ENCODE results near the gene TMEM271. TPM values are rescaled to one million over a fixed set of nuclear protein-coding genes. Genes with fewer than 3 reads are reported as not detected.
"Not testable (repeated sequence)": the region's sequence is repeated elsewhere in the genome, so short reads cannot be mapped to it uniquely, and the experiment has no call there.

Gene TMEM271
- total RNA-seq, 1 donor from 2014 or later = not detected

DNA sequence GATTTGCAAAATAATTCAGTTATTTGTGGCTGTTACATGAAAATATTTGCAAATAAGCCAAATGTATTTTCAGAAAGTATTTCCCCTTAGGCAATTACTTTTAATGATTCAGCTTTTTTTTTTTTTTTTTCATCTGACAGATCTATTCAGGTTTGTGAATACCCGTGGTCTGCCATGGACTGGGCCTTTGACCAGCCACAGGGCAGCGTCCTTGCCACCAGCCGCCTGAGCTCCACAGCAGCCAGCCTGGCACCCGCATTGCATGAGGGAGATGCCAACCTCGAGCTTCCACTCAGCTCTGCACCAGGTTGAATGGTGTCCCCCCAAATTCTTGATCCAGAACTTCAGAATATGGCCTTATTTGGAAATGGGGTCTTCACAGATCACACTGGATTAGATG, 14.7 kb downstream of the TMEM271 start:
- H3K36me3 ChIP-seq (ENCODE audit: control insufficient read depth, insufficient read depth, low read length) = no peaks in the 10 kb centered on the region
- H3K27me3 ChIP-seq (ENCODE audit: control insufficient read depth, insufficient read depth, low read length) = no peaks in the 10 kb centered on the region
- no peak overlapping the region for H3K4me3 ChIP-seq (ENCODE audit: low read depth, low read length)
- no peak for DNase-seq (ENCODE audit: low read depth)
- no peak for TF ChIP-seq CTCF (IDR thresholded peaks at IDR 0.05; ENCODE audit: insufficient read depth, low read length, poor library complexity, severe bottlenecking)

DNA sequence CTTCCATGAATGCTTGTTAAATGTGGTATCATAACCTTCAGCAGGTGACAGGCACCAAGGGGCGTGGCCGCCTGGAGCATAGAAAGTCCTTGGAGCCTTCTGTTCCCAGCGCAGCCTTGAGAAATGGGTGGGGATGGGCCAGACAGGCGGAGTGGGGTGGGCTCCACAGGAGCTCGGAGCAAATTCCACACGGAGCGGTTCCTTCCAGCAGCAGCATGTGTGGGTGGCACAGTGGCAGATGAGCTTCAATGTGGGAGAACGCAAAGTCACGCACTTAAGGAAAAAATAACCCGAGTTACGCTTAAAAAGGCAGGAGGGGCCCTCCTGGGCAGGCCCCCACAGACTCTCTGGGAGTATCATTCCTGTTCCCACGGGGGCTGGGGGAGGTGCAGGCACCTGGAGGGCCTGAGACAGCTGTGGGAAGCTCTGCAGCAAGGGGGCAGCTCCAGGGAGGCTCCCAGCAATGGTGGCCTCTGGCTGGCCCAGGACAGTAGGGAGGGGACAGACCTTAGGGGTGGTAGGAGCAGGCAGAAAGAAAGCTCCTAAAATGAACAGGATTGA, 15.3 kb downstream of the TMEM271 start:
- no peak overlapping the region for H3K4me3 ChIP-seq (ENCODE audit: low read depth, low read length)
- TF ChIP-seq CTCF (IDR thresholded peaks at IDR 0.05; ENCODE audit: insufficient read depth, low read length, poor library complexity, severe bottlenecking) = no peak
- no peaks in the 10 kb centered on the region for H3K36me3 ChIP-seq (ENCODE audit: control insufficient read depth, insufficient read depth, low read length)
- no peaks in the 10 kb centered on the region for H3K27me3 ChIP-seq (ENCODE audit: control insufficient read depth, insufficient read depth, low read length)
- DNase-seq (ENCODE audit: low read depth) = no peak

- DNase-seq (ENCODE audit: low read depth) = no peak
- Histone ChIP-seq H3K27me3 (ENCODE audit: control insufficient read depth, insufficient read depth, low read length) (no peaks in the 10 kb centered on the region), H3K36me3 (ENCODE audit: control insufficient read depth, insufficient read depth, low read length) (no peaks in the 10 kb centered on the region), H3K4me3 (ENCODE audit: low read depth, low read length) (no peak overlapping the region)
- no peak for TF ChIP-seq CTCF (IDR thresholded peaks at IDR 0.05; ENCODE audit: insufficient read depth, low read length, poor library complexity, severe bottlenecking)
Measured at GRCh38 chr4:560061-560460, 16.0 kb downstream of the TMEM271 start.

DNA sequence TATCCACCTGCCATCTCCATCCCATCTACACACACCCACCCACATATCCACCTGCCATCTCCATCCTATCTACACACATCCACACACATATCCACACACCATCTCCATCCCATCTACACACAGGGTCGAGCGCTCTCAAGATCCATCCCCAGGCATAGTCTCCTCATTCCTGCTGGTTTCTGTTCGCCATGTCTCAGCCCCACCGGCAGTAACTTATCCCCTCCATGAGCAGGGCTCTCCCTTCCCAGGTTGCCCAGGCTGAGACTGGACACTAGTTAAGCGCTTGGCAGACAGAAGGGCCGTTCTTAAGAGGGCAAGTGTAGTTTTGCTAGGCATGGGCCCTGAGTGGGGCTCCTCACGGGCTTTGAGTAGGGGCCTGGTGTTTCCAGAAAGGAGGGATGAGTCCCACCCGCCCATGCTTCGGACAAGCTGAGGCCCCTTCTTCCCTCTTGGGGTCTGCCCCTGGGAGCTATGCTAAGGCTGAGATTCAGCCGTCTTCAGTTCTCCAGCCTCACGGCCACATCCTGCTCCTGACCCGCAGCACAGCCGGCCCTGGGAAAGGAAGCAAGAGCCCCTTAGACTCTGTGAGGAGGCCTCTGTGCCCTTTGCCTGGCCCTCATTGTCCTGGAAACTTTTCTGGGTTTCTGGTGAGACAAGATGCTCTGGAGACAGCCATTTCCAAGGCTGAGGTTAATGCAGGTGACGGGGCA, 20.4 kb downstream of the TMEM271 start:
- TF ChIP-seq CTCF (IDR thresholded peaks at IDR 0.05; ENCODE audit: insufficient read depth, low read length, poor library complexity, severe bottlenecking) = no peak
- no peak for DNase-seq (ENCODE audit: low read depth)
- no peak overlapping the region for H3K4me3 ChIP-seq (ENCODE audit: low read depth, low read length)
- no peaks in the 10 kb centered on the region for H3K36me3 ChIP-seq (ENCODE audit: control insufficient read depth, insufficient read depth, low read length)
- no peaks in the 10 kb centered on the region for H3K27me3 ChIP-seq (ENCODE audit: control insufficient read depth, insufficient read depth, low read length)

DNA sequence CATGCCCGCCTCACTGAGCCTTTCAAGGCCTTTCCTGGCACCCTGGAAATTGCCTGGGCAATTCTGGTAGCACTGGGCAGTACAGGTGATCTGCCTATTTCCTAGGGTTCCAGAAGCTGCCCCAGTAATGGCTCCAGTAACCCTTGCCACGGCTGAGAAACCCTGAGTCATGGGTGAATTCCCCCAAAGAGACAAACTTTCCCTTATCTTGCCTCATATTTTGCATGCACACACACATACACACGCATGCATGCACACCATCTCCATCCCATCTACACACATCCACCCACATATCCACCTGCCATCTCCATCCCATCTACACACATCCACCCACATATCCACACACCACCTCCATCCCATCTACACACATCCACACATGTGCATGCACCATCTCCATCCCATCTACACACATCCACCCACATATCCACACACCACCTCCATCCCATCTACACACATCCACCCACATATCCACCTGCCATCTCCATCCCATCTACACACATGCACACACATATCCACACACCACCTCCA, 21.2 kb downstream of the TMEM271 start:
- H3K4me3 ChIP-seq (ENCODE audit: low read depth, low read length); H3K27me3 ChIP-seq (ENCODE audit: control insufficient read depth, insufficient read depth, low read length); DNase-seq (ENCODE audit: low read depth); H3K36me3 ChIP-seq (ENCODE audit: control insufficient read depth, insufficient read depth, low read length): not testable (repeated sequence)

- no peak for DNase-seq (ENCODE audit: low read depth)
- no peaks in the 10 kb centered on the region for H3K36me3 ChIP-seq (ENCODE audit: control insufficient read depth, insufficient read depth, low read length)
- H3K4me3 ChIP-seq (ENCODE audit: low read depth, low read length) = no peak overlapping the region
- peaks cover 2% of the 10 kb centered on the region for H3K27me3 ChIP-seq (ENCODE audit: control insufficient read depth, insufficient read depth, low read length)
- no peak for TF ChIP-seq CTCF (IDR thresholded peaks at IDR 0.05; ENCODE audit: insufficient read depth, low read length, poor library complexity, severe bottlenecking)
Measured at GRCh38 chr4:552019-552418, 24.1 kb downstream of the TMEM271 start.

- H3K27me3 ChIP-seq (ENCODE audit: control insufficient read depth, insufficient read depth, low read length); H3K4me3 ChIP-seq (ENCODE audit: low read depth, low read length); DNase-seq (ENCODE audit: low read depth); H3K36me3 ChIP-seq (ENCODE audit: control insufficient read depth, insufficient read depth, low read length): not testable (repeated sequence)
Measured at GRCh38 chr4:550268-550667, 25.8 kb downstream of the TMEM271 start.
